Measurements from ENCODE around the gene FGFR2. TPM values are rescaled to one million over a fixed set of nuclear protein-coding genes. Genes with fewer than 3 reads are reported as not detected.

The FGFR2 gene
- total and polyA plus RNA-seq, 11 donors = 0.13 to 4.1 (median 0.35) TPM; not detected in 1

- peak overlapping the region in 1 of 12 donors; percentile 56 for H3K27ac ChIP-seq
- H3K4me1 ChIP-seq = no peaks in the 10 kb centered on the region
- H3K36me3 ChIP-seq = no peaks in the 10 kb centered on the region
- DNase-seq = no peak
- no peak for TF ChIP-seq POLR2A (IDR thresholded peaks at IDR 0.05)
- no peak for ATAC-seq
- no peaks in the 10 kb centered on the region for H3K9me3 ChIP-seq
- 63 to 76% (median 69%) methylated on average over 4 of the region's 4 CpGs for WGBS, 4 donors
- peaks cover 0 to 16% (median 0%) of the 10 kb centered on the region in 9 donors for H3K27me3 ChIP-seq
- intact Hi-C loops (cut with DNase I) = no loop called here
- H3K4me3 ChIP-seq = no peak overlapping the region
Observed at GRCh38 chr10:121628859-121629258, 30.6 kb upstream of the FGFR2 start.

GRCh38 chr10:121627876-121628581 is 29.8 kb upstream of the FGFR2 start:
- peak in 1 of 5 donors; percentile 13 for DNase-seq
- Histone ChIP-seq H3K27me3 (peaks cover 0 to 16% (median 0%) of the 10 kb centered on the region in 9 donors), H3K27ac (peak overlapping the region in 1 of 12 donors; percentile 56), H3K36me3 (no peaks in the 10 kb centered on the region), H3K4me1 (no peaks in the 10 kb centered on the region), H3K4me3 (peak overlapping the region in 1 of 12 donors; percentile 32), H3K9me3 (no peaks in the 10 kb centered on the region)
- no peak for ATAC-seq
- intact Hi-C loops (cut with DNase I) = no loop called here
- WGBS, 4 donors = 59 to 68% (median 62%) methylated on average over 15 of the region's 15 CpGs
- TF ChIP-seq CTCF (IDR thresholded peaks at IDR 0.05) = no peak
- TF ChIP-seq POLR2A (IDR thresholded peaks at IDR 0.05) = no peak

GRCh38 chr10:121624836-121625486 is 26.7 kb upstream of the FGFR2 start:
- Histone ChIP-seq H3K27ac (no peak overlapping the region), H3K9me3 (no peaks in the 10 kb centered on the region), H3K4me1 (no peaks in the 10 kb centered on the region), H3K27me3 (peaks cover 0 to 9% (median 0%) of the 10 kb centered on the region in 9 donors), H3K36me3 (no peaks in the 10 kb centered on the region), H3K4me3 (no peak overlapping the region)
- TF ChIP-seq CTCF (IDR thresholded peaks at IDR 0.05) (no peak), POLR2A (IDR thresholded peaks at IDR 0.05) (no peak)
- ATAC-seq = no peak
- 69 to 72% (median 70%) methylated on average over 11 of the region's 11 CpGs for WGBS, 4 donors
- DNase-seq = no peak
- intact Hi-C loops (cut with DNase I) = no loop called here

DNA sequence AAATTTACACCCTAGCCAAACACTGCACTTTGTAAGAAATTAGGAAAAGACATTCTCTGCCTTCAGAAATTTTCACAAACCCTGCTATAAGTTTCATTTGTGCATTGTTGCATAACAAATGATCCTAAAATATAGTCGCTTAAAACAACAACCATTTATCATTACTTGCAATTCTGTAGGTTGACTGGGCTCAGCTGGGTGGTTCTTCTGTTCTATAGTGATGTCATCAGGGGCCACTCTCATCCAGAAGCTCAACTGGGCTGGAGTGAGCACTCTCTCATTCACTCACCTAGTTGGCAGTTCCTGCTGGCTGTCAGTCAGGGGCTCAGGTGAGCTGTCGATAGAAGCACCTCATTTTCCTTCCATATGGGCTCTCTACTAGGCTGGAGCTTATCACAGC is 20.7 kb upstream of the FGFR2 start:
- WGBS, 4 donors = 91 to 100% (median 93%) methylated on average over 2 of the region's 2 CpGs
- H3K27ac ChIP-seq = no peak overlapping the region
- H3K4me3 ChIP-seq = no peak overlapping the region
- no peak for TF ChIP-seq POLR2A (IDR thresholded peaks at IDR 0.05)
- ATAC-seq (no peak), DNase-seq (no peak)
- H3K4me1 ChIP-seq = no peaks in the 10 kb centered on the region
- intact Hi-C loops (cut with DNase I) = loop anchor here in 2 of 10 donors (10.0 kb wide), 2 partner anchors 116 to 266 kb away; no protein-coding TSS in a partner anchor
- peaks cover 0 to 14% (median 0%) of the 10 kb centered on the region in 12 donors for H3K9me3 ChIP-seq
- H3K27me3 ChIP-seq = peaks cover 0 to 19% (median 0%) of the 10 kb centered on the region in 9 donors
- no peaks in the 10 kb centered on the region for H3K36me3 ChIP-seq

DNA sequence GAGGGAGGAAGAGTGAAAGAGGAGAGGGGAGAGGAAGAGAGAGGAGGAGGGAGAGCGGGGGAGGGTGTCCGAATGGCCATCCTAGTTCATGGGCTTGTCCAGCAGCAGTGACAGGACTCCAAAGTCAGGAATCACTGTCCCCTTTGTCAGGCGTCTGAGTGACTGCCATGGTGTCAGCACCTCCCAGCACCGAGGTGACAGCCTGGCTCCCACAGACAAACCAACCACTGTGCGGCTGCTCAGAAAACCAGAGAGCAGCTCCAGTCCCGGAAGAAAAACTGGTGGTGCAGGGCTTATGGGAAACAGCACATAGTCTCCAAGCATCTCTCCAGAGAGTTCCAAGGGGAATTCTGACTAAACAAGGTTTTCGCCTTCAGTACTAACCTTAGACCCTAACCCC is 18.9 kb upstream of the FGFR2 start:
- H3K36me3 ChIP-seq = no peaks in the 10 kb centered on the region
- 58 to 71% (median 64%) methylated on average over 7 of the region's 7 CpGs for WGBS, 4 donors
- peaks cover 0 to 14% (median 0%) of the 10 kb centered on the region in 12 donors for H3K9me3 ChIP-seq
- no peak overlapping the region for H3K4me3 ChIP-seq
- TF ChIP-seq CTCF (IDR thresholded peaks at IDR 0.05) = no peak
- no peak for TF ChIP-seq POLR2A (IDR thresholded peaks at IDR 0.05)
- H3K27me3 ChIP-seq = peaks cover 0 to 15% (median 0%) of the 10 kb centered on the region in 9 donors
- intact Hi-C loops (cut with DNase I) = loop anchor here in 2 of 10 donors (10.0 kb wide), 2 partner anchors 118 to 268 kb away; no protein-coding TSS in a partner anchor
- DNase-seq (no peak), ATAC-seq (no peak)
- no peak overlapping the region for H3K27ac ChIP-seq
- H3K4me1 ChIP-seq = no peaks in the 10 kb centered on the region

All from heart left ventricle (tissue), 16 donors.